HuH-7.5 (cell line): ENCODE data around the gene SMIM11.
"Not testable (repeated sequence)": the region's sequence is repeated elsewhere in the genome, so short reads cannot be mapped to it uniquely, and the experiment has no call there.

Source experiments
- DNase-seq: peaks from one replicate; pipeline ENCODE4 v3.0.0; 2011; ENCODE audit warnings: low spot score

SMIM11 gene

DNA sequence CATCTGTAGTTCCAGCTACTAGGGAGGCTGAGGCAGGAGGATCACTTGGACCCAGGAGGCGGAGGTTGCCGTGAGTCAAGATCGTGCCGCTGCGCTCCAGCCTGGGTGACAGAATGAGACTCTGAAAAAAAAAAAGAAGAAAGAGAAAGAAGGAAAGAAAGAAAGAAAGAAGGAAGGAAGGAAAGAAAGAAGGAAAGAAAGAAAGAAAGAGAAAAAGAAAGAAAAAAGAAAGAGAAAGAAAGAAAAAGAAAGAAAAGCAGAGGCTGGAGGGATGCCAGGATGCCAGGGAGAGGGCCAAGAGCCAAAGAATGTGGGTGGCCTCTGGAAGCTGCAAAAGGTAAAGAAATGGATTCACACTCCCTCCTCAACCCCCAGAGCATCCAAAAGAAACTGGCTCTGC is 19.7 kb upstream of the SMIM11 start:
- no peak for DNase-seq

DNA sequence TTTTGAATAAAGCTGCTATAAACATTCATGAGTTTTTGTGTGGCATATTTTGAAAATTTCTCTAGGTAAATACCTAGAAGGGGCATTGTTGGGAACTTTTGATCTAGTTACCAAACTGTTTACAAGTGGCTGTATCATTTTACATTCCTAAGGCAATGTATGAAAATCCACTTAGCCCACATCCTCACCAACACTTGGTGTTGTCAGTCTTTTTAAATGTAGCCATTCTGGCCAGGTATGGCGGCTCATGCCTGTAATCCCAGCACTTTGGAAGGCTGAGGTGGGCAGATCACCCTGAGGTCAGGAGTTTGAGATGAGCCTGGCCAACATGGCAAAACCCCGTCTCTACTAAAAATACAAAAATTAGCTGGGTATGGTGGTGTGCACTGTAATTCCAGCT is 17.4 kb upstream of the SMIM11 start:
- no peak for DNase-seq

DNA sequence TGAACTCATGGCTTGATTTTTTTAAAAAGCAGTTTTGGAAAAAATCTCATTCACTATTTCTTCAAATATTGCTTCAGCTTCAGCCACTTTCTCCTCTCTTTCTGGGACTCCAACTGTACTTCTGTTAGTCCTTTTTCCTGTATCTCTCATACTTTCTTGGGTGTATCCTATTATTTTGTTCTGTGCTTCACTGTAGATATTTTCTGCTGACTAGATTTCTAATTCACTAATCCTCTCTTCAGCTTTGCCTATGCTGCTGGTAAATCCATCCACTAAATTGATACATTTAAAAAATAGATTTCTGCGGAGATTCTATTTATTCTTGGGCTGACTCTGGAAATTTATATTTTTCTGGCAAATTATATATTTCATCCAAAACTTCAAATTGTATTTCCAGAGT is 16.4 kb upstream of the SMIM11 start:
- no peak for DNase-seq

DNA sequence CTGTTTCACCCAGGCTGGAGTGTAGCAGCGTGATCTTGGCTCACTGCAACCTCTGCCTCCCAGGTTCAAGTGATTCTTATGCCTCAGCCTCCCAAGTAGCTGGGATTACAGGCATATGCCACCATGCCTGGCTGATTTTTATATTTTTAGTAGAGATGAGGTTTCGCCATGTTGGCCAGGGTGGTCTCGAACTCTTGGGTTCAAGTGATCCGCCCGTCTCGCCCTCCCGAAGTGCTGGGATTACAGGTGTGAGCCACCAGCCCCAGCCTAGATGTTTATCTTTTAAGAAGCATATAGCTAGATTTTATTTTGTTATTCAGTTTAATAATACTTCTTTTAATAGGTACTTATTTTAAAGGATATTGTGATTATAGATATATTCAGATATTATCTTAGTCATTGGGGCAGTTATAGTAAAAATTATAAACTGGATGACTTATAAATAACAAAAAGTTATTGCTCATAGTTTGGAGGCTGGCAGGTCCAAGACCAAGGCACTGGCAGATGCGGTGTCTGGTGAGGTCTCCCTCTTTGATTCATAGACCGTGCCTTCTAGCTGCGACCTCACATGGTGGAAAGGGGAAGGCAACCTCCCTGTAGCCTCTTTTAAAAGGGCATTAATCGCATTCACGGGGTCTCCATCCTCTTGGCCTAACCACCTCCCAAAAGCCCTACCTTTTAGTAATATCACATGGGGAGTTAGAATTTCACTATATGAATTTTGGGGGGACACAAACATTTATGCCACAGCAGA is 14.6 kb upstream of the SMIM11 start:
- no peak for DNase-seq

DNA sequence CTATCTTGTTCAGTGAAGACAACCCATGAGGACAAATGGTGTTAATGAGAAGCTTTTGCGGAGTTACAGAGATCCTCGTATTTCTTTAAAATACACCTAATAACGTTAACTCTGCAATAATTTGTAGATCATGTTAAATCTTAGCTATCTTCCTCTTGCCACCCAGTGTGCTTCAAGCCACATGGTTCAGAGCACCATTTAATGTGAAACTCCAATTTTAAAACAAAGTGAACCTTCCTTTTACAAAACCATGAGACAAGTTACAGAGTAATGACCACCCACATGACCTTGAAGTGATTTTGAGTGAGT is 13.2 kb upstream of the SMIM11 start:
- DNase-seq = no peak

DNA sequence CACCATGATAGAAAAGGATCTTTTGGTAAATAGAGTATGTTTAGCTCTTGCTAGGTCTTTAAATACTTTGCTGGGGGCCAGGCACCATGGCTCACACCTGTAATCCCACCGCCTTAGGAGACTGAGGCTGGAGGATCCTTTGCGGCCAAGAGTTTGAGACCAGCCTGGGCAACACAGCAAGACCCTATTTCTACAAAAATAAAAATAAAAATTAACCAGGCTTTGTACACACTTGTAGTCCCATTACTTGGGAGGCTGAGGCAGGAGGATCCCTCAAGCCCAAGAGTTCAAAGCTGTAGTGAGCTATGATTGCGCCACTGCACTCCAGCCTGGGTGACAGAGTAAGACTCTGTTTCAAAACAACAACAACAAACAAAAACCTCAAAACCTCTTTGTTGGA is 12.6 kb upstream of the SMIM11 start:
- no peak for DNase-seq

DNA sequence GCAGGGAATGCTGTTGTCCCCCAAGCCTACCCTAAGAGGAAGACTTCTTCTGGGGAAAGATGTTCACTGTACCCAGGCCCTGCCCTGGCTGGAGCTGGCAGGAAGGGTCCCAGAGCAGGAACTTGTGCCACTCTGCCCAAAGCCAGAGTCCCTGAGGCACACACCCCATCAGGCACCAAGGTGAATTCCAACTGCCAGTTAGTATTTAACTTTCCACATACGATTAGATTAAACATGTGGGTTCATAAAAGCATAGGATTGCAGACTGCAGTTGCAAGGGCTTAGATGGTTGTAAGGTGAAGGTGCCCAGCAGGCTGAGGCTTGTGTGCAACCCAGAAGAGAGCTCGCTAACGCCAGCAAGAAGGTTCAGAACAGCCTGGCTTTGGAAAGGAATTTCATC is 11.6 kb upstream of the SMIM11 start, which contains the start of gene KCNE2:
KCNE2 (plus strand) TSS at position 274 of the 400 bp plus-strand sequence. CDS start 6,473 bp downstream, outside the sequence.
- no peak for DNase-seq

DNA sequence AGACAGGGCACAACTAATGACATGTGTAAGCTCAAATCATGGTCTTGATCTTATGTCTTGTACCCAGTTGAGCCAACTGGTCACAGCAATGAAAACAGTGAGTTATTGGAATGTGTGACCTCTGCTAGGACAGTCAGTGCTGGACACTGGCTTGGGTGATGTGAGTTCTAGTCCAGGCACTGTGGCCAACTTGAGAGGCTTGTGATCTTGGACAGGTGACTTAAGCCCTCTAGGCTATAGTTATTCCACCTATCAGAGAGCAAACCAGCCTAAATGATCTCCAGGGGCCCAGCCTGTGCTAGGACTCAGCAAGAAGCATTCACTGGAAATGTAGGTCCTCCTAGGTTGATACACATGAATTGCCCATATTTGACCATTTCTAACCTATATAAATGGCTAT is 10.4 kb upstream of the SMIM11 start:
- DNase-seq = no peak

DNA sequence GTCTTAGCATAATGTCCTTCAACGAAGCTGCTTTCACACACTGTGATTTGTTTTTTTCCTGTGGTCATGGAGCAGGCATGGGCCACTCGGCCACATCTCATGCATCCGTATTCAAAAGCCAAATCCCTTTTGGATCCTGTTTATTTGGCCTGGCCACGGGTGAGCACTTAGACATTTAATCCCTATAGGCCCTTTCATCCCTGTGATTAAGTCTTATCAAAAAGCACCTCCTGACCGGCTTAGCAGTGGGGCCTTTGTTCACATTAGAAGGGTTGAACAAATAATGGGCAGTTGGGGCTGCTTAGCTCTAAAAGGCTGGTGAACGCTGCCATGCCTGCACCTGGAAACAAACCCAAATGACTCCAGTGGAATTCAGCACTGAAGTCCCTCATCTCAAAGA is 9.5 kb upstream of the SMIM11 start:
- DNase-seq = no peak

DNA sequence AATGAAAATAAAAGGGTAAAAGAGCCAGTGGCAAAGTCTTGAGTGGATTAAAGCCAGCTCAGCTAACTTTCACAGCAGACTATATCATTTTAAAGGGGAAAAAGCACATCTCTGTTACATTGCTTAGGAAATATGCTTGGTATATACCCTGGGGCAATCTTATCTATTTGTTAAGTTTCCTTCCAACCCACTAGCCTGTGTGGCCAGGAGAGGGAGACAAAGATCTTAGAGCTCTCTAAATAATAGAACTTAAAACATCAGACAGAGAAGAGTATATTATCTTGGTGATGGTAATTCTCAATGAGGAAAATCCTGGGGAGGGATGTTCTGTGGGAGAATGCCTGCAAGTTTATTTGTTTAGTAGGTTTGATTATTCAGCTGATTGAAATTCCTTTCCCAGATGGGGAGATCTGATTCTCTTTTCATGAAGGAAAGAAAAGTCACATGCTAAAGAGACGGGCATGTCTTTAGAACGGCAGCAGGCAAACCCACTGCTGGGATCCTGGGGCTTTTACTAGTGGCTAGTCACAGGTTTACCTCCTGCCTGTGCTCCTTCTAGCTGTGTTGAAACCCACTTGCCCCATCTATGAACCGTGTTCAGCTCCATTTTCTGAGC is 7.9 kb upstream of the SMIM11 start:
- DNase-seq = no peak

DNA sequence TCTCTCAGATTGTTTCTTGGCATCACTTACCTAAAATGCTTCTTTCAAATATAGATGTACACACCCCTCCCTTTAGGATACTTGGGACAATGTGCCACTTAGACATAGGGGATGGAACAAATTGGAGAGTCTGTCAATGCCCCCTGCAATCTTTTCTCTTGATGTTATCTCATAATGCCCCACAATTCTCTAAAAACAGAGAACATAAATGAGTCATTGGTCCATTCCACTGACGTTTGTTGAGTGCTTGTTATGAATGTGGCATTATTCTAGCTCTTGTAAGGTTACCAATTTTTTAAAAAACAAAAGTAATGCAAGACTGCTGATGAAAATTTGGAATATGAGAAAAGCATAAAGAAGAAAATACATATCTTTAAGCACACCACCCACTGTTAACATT is 5.6 kb upstream of the SMIM11 start:
- no peak for DNase-seq

DNA sequence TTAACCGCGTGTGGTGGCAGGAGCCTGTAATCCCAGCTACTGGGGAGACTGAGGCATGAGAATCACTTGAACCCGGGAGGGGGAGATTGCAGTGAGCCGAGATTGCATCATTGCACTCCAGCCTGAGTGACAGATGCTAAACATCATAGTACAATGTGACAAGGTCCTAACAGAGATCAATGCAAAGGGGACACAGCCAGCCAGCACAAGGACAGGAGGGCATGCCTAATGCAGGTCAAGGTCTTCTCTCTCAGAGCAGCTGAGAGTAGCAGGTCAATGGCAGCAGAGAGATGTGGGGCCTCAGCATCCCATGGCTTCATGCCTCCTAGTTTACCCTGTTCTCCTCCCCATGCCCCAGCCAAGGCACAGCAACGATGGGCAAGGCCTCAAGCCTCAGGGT is 3.0 kb upstream of the SMIM11 start:
- DNase-seq = no peak

DNA sequence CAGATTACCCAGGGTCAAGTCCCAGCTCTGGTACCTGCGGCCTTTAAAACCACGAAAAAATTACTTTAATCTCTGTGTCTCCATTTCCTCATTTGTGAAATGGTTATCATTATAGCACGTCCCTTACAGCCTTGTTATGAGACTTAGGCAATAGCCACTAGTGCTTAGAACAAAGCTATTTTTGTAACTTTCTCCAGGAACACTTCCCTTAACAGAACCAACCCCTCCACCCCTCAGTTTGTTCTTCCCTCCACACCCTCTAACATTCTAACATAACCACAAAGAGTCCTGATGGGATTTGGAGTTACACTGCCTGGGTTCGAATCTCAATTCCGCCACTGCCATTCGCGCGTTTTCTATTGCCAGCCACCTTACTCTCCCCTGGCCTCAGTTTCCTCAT is 845 bp upstream of the SMIM11 start:
- DNase-seq = not testable (repeated sequence)

DNA sequence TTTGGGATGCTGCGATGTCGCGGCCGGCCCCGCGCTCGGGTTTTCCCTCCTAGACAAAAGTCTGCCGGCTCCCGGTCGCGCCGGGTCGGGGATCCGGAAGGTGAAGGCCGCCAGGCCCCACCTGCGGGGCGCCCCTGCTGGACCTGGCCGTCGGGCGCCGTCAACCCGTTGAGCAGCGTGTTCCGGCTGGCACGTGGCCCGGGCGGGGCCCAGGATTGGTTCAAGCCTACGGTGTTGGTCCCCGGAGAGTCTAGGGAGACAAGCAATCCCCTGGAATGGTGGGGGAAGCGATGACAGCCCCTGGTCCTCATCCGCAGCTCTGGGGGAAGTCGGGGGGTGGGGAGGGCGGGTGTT is 289 bp downstream of the SMIM11 start:
- DNase-seq = not testable (repeated sequence)

DNA sequence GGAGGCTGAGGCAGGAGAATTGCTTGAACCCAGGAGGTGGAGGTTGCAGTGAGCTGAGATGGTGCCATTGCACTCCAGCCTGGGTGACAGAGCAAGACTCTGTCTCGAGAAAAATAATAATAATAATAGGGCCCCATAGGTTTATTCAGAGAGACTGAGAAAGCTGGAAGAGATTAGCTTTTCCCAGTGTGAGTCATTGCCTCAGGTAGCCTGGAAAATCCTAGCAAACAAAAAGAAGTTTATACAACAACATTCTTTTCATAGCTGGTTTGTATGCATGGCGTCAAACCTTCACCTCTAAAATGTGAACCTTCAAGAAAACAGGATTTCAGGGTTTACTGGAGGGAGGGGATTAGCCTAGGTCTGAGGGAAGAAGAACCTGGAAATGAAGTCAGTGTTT is 7.8 kb downstream of the SMIM11 start:
- DNase-seq = not testable (repeated sequence)

DNA sequence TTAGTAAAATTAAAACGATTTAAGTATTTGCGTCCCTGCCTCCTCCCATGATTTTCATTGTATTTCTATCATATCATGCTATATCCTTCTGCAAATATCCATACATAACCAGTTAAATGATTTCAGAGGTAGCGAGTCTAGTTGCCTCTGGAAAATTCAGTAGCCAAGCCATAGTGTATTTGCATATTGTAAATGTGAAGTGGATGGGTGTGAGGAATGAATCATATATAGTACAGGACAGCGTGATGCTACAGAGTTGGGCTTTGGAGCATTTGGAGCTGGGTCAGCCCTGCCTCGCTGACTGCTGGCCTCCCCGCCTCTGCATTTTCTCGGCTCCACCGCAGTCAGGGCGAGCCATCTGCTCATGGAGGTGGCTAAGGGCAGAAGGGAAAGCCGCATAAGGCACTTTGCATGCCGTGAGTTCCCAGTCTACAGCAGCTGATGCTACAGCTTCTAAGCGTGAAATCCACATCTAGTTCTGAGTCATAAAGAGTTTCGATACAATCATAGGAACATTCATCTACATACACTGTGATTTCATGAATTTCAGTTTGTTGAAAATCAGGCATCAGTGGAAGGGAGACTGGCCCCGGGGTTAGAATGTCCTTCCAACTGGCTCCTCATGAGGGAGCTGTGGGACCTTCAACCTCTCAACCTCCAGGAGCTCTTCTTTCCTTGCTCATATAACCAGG is 8.6 kb downstream of the SMIM11 start:
- DNase-seq = not testable (repeated sequence)

DNA sequence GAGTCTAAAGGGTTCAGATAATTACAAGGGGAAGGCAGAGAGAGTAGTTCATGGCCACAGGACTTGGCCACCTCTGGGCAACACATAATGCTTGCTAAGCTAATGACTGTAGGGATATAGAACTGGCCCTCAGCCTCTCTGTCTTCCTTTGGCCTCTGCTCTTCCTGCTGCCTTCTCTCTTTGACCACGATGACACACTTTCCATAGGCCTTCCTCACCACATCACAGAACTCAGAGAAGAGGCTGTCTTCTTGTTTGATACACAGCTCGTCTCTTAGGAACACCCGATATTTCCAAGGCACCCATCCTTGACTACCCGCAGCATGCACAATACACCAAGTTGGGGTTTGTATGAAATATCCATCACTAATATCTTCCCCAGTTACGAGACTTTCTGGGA is 25.2 kb downstream of the SMIM11 start:
- DNase-seq = not testable (repeated sequence)

DNA sequence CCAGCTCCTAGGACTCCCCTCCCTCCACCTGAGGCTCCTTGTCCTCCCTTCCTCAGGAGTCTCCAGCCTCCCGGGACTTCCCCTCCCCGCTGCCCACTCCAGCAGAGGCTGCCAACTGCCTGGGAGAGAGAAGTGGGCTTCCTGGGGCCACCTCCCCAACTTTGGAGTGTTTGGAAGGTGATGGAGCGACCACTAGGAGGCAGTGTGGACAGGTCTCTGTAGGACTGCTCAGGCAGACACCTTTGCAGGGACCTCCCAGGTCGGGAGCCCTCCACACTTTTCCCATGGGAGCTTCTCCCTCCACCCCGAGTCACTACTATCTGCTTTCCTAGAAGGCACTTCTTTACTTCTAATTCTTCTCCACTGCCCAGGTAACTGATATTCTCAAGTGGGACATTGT is 29.4 kb downstream of the SMIM11 start:
- DNase-seq = not testable (repeated sequence)

DNA sequence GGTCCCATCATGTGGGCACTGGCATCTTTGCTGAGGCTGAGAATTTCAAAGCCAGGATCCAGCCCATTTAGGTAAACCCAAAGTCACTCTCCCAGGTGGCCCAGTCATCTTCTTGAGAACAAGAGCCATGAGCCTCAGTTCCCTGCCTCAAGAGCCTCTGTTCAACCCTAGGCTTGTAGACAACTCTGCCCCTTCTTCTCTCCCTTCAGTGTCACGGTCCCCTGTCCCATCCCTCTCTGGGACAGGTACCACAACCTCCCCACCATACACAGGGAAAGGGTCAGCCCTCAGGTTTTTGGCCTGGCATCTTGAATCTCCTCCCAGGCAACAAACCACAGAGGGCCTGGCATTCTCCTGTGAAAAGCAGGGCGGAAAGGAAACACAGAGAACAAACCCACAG is 30.4 kb downstream of the SMIM11 start:
- not testable (repeated sequence) for DNase-seq

DNA sequence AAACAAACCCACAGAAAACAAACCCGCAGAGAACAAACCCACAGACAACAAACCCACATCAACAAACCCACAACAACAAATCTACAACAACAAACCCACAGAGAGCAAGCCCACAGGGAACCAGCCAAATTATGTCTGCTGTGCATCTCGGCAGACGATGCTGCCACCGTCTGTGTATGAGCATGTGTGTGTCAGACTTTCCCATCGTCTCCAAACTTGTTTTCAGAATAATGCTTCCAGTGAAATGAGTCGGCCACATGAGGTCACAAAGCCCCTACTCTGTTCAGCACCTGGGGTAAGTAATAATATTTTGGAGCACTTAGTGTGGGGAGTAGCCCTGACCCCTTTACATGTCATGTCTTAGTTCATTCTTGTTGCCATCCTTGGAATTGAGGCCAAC is 30.8 kb downstream of the SMIM11 start:
- not testable (repeated sequence) for DNase-seq

DNA sequence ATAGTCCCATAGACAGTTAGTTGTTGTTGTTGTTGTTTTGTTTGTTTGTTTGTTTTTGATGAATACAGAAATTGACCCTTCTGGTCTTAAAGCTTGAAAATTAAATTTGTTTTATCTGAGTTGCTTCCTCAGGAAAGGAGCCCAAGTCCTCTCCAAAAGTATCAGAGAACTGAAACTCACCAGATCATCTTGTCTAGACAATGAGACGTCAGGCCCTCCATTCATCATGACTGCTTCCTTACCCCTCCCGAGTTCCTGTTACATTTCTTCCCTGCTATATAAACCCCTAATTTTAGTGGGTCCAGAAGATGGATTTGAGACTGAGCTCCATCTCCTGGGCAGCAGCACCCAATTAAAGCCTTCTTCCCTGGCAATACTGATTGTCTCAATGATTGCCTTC is 31.4 kb downstream of the SMIM11 start:
- DNase-seq = not testable (repeated sequence)

DNA sequence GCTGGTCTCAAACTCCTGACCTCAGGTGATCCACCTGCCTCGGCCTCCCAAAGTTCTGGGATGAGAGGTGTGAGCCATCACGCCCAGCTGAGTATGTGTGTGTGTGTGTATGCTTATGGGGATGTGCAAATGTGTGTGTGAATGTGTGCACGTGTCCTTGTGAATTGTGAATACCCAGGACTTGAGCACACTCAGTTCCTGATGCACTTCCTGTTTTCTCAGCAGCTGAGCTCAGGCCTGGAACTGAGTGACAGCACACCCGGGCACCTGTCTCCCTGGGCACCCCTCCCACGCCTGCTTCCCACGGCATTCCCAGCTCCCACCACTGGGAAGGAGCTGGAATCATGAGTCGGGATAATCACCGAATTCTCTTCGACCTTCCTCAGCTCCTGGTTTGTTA is 32.0 kb downstream of the SMIM11 start:
- not testable (repeated sequence) for DNase-seq

DNA sequence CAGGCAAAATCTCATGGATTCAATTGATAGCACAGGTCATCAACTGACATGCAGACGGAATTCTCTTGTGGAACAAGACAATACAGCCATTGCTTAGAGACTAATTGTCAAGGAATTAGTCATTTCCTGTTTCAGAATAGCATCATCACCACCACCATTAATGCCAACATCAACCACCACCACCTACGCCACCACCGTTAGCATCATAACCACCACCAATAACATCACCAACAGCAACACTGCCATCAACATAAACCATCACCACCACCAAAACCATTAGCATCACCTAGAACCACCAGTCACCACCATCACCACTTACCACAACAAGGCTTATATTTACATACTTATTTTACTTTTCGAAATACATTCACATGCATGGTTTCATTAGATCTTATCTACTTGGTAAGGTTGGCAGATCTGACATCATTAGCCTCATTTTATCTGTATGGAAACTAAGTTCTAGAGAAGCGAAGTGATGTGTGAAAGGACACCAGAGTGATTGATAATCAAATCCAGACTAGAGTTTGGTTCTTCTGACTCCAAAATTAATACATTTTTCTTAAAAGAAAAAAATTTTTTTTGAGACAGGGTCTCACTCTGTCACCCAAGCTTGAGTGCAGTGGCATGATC is 42.3 kb downstream of the SMIM11 start:
- not testable (repeated sequence) for DNase-seq
